Body of pancreas (tissue), 4 donors: Measurements from ENCODE around the gene GPR107. TPM values are rescaled to one million over a fixed set of nuclear protein-coding genes. Genes with fewer than 3 reads are reported as not detected.

Source experiments
- ATAC-seq: fragments of 150-250 bp; one replicate; pipeline ENCODE4 v1.9.1; 2016
- DNase-seq, 4 donors: peaks; one replicate each; pipeline ENCODE4 v3.0.0-alpha.2; 2019
- H3K27ac ChIP-seq, 4 donors: fragments of 200-600 bp; sonication (generic); 1 replicate in 3 of 4; 2 replicates in 1 of 4; pipeline versions ENCODE4 v1.5.1 to v1.6.1; 2016 to 2019; ENCODE audit warnings: mild to moderate bottlenecking in 1 of 4, mixed read lengths in 1 of 4, moderate library complexity in 1 of 4
- H3K27me3 ChIP-seq, 2 donors: fragments of 200-600 bp; sonication (generic); one replicate each; pipeline ENCODE4 v1.6.0; 2016; ENCODE audit warnings: mild to moderate bottlenecking in 1 of 2
- H3K36me3 ChIP-seq, 2 donors: fragments of 200-600 bp; sonication (generic); replicated peaks in 1 of 2; 2 replicates each; pipeline ENCODE4 v1.5.1; 2016; ENCODE audit warnings: low read depth in 2 of 2; ENCODE audit not compliant: insufficient read depth in 1 of 2
- H3K4me1 ChIP-seq: fragments of 200-600 bp; sonication (generic); one replicate; pipeline ENCODE4 v1.6.0; 2016
- H3K4me3 ChIP-seq, 2 donors: fragments of 200-600 bp; sonication (generic); 1 replicate in 1 of 2; 2 replicates in 1 of 2; pipeline ENCODE4 v1.5.1; 2016 to 2019
- H3K9me3 ChIP-seq, 3 donors: fragments of 200-600 bp; sonication (generic); 1 replicate in 2 of 3; 2 replicates in 1 of 3; pipeline ENCODE4 v1.5.1; 2016
- POLR2A ChIP-seq, 3 donors: fragments of 450-650 bp; IDR thresholded peaks; one replicate each; pipeline ENCODE4 v1.6.1; 2016; ENCODE audit warnings: antibody characterized with exemption in 3 of 3, mild to moderate bottlenecking in 2 of 3
- WGBS, 2 donors: methylation state at CpG; one replicate each; pipeline ENCODE4 v1.1.5; 2017; 5-methylcytosine and 5-hydroxymethylcytosine counted together
- intact Hi-C: fragments of 100-400 bp; cut with DNase I; formaldehyde crosslinking; loops from one replicate; pipeline ENCODE4 v1.15.1; 2023
- total RNA-seq, 2 donors: library from RNA; depleted of rRNA; stranded (reverse); fragments of >200 nt; gene quantifications; one replicate each; pipeline ENCODE4 v1.1.0, GENCODE V29; 2016
- TF ChIP-seq, protein P1 (sequence below), 7 experiments: fragments of 450-650 bp in 4 of 7; fragments of 200-600 bp in 3 of 7; sonication (generic) in 3 of 7; IDR thresholded peaks; one replicate each; pipeline ENCODE4 v1.5.1; 2016 to 2019; ENCODE audit warnings: antibody characterized with exemption in 7 of 7

The GPR107 gene
- total RNA-seq, 2 donors from 2014 or later = 9.6 to 11.4 TPM

DNA sequence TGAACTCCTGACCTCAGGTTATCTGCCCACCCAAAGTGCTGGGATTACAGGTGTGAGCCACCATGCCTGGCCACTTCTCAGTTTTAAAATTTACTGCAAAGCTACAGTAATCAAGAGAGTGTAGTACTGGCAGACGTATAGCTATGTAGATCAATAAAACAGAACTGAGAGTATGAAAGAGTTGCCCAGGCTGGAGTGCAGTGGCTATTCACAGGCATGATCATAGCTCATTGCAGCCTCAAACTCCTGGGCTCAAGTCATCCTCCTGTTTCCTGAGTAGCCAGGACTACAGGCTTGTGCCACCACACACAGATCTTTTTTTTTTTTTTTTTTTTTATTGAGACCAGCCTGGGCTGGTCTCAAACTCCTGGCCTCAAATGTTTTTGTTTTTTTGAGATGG, 92.0 kb downstream of the GPR107 start:
- Histone ChIP-seq H3K4me1 (no peaks in the 10 kb centered on the region), H3K9me3 (no peaks in the 10 kb centered on the region), H3K27ac (no peak overlapping the region), H3K36me3 (no peaks in the 10 kb centered on the region), H3K27me3 (no peaks in the 10 kb centered on the region), H3K4me3 (no peak overlapping the region)
- 30 to 33% methylated on average over 1 of the region's 1 CpG for WGBS, 2 donors
- no peak for DNase-seq
- intact Hi-C loops = no loop called here
- TF ChIP-seq, protein P1, sequence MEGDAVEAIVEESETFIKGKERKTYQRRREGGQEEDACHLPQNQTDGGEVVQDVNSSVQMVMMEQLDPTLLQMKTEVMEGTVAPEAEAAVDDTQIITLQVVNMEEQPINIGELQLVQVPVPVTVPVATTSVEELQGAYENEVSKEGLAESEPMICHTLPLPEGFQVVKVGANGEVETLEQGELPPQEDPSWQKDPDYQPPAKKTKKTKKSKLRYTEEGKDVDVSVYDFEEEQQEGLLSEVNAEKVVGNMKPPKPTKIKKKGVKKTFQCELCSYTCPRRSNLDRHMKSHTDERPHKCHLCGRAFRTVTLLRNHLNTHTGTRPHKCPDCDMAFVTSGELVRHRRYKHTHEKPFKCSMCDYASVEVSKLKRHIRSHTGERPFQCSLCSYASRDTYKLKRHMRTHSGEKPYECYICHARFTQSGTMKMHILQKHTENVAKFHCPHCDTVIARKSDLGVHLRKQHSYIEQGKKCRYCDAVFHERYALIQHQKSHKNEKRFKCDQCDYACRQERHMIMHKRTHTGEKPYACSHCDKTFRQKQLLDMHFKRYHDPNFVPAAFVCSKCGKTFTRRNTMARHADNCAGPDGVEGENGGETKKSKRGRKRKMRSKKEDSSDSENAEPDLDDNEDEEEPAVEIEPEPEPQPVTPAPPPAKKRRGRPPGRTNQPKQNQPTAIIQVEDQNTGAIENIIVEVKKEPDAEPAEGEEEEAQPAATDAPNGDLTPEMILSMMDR (IDR thresholded peaks at IDR 0.05) = no peak
- no peak for TF ChIP-seq POLR2A (IDR thresholded peaks at IDR 0.05)
- ATAC-seq = no peak

GRCh38 chr9:130147198-130147597, 93.5 kb downstream of the GPR107 start:
- TF ChIP-seq POLR2A (IDR thresholded peaks at IDR 0.05) = no peak
- TF ChIP-seq, protein P1 (IDR thresholded peaks at IDR 0.05) = no peak
- intact Hi-C loops = no loop called here
- Histone ChIP-seq H3K4me3 (no peak overlapping the region), H3K27ac (no peak overlapping the region), H3K36me3 (no peaks in the 10 kb centered on the region), H3K9me3 (no peaks in the 10 kb centered on the region), H3K4me1 (no peaks in the 10 kb centered on the region), H3K27me3 (no peaks in the 10 kb centered on the region)
- no peak for DNase-seq
- ATAC-seq = no peak
- 78 to 79% methylated on average over 5 of the region's 5 CpGs for WGBS, 2 donors

DNA sequence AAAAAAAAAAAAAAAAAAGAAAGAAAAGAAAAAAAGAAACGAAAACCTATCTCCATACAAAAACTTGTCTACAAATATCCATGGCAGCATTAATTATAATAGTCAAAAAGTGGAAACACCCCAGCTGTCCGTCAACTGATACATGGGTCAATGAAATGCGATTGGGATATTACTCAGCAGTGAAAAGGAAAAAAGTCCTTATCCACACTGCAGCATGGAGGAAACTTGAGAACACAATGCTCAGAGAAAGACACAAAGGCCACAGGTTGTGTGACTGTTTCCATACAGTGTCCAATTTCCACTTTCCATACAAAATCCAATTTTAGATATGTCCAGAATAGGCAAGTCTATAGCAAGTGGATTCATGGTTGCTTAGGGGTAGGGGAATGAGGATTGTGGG, 94.2 kb downstream of the GPR107 start:
- 81 to 88% methylated on average over 3 of the region's 3 CpGs for WGBS, 2 donors

DNA sequence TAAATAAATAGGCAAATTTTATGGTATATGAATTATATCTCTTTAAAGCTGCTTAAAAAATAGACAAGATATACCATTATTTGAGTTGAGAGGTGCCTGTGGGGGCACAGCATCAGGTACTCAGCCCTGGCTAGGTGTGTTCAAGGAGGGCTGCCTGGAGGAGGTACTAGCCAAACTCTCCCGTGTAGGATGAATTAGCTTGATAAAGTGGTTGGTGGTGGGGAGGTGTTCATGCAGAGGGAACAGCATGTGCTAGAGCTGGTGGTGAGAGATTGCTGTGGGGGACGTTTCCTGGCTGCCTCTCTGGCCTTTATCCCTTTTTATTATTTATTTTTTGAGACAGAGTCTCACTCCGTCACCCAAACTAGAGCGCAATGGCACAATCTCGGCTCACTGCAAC, 95.3 kb downstream of the GPR107 start:
- Histone ChIP-seq H3K27me3 (no peaks in the 10 kb centered on the region), H3K27ac (no peak overlapping the region), H3K9me3 (no peaks in the 10 kb centered on the region), H3K4me1 (no peaks in the 10 kb centered on the region), H3K36me3 (no peaks in the 10 kb centered on the region), H3K4me3 (no peak overlapping the region)
- 78 to 87% methylated on average over 5 of the region's 5 CpGs for WGBS, 2 donors
- DNase-seq (no peak), ATAC-seq (no peak)
- intact Hi-C loops = no loop called here
- TF ChIP-seq, protein P1 (IDR thresholded peaks at IDR 0.05) = no peak
- no peak for TF ChIP-seq POLR2A (IDR thresholded peaks at IDR 0.05)

More for the DNA sequence above, 94.2 kb downstream of the GPR107 start:
- intact Hi-C loops = no loop called here
- H3K36me3 ChIP-seq = no peaks in the 10 kb centered on the region
- H3K4me3 ChIP-seq = no peak overlapping the region
- no peak overlapping the region for H3K27ac ChIP-seq
- ATAC-seq (no peak), DNase-seq (no peak)
- no peaks in the 10 kb centered on the region for H3K9me3 ChIP-seq
- H3K27me3 ChIP-seq = no peaks in the 10 kb centered on the region
- TF ChIP-seq POLR2A (IDR thresholded peaks at IDR 0.05) = no peak
- TF ChIP-seq, protein P1 (IDR thresholded peaks at IDR 0.05) = no peak
- H3K4me1 ChIP-seq = no peaks in the 10 kb centered on the region

DNA sequence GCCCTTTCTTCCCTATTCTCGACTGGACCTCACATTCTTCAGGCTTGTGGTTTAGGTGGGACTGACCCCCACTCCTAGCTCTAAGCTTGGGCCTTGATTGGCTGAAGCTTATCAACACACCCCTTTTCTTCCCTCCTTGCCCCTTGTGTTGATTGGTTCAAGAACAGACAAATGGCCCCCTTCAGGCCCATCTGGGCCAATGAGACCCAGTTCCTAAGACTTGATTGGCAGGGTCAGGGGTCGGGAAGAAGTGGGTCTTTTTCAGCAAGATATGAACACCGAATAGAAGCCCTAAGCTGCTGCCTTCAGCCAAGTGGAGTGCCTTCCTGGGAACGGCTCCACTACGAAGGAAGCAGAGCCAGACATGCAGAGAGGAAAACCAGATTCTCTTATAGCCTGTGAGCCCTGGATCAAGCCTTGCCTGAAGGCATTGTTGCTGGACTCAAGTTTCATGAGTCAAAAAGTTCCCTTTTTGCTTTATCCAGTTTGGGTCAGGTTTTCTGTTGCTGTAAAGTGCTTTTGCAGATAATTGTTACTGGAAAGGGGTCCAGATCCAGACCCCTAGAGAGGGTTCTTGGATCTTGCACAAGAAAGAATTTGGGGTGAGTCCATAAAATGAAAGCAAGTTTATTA, 96.1 kb downstream of the GPR107 start:
- intact Hi-C loops = no loop called here
- H3K36me3 ChIP-seq = no peaks in the 10 kb centered on the region
- H3K9me3 ChIP-seq = no peaks in the 10 kb centered on the region
- H3K4me1 ChIP-seq = no peaks in the 10 kb centered on the region
- 80 to 87% methylated on average over 5 of the region's 5 CpGs for WGBS, 2 donors
- TF ChIP-seq POLR2A (IDR thresholded peaks at IDR 0.05) = no peak
- TF ChIP-seq, protein P1 (IDR thresholded peaks at IDR 0.05) = no peak
- no peaks in the 10 kb centered on the region for H3K27me3 ChIP-seq
- no peak overlapping the region for H3K27ac ChIP-seq
- H3K4me3 ChIP-seq = no peak overlapping the region
- ATAC-seq = no peak
- no peak for DNase-seq
